Activated CD8-positive, alpha-beta memory T cell treated with anti-CD3 and anti-CD28 coated beads, Interleukin-2, amount 50 U/mL, for 48 hours (primary cell): ENCODE results near the gene LYZL6.

Source experiments
- DNase-seq: peaks from one replicate; pipeline ENCODE4 v3.0.0-alpha.2; 2020

The LYZL6 gene

GRCh38 chr17:35943537-35943936 is at the start of gene LYZL6:
LYZL6 (minus strand) TSS chr17:35943713; CDS start chr17:35939356, 4,357 bp downstream.
- DNase-seq = no peak

GRCh38 chr17:35991075-35991474 is 47.6 kb upstream of the LYZL6 start:
- no peak for DNase-seq

- no peak for DNase-seq
Measured at GRCh38 chr17:35988164-35988563, 44.7 kb upstream of the LYZL6 start.

- DNase-seq = no peak
Measured at GRCh38 chr17:35986643-35987042, 43.1 kb upstream of the LYZL6 start, which contains the start of gene CCL14. CCL14 (minus strand) TSS chr17:35986729; CDS start chr17:35986649, 80 bp downstream.

- no peak for DNase-seq
Measured at GRCh38 chr17:35984140-35984539, 40.6 kb upstream of the LYZL6 start.

- DNase-seq = no peak
Measured at GRCh38 chr17:35982409-35983191, 39.1 kb upstream of the LYZL6 start.

- DNase-seq = no peak
Measured at GRCh38 chr17:35981908-35982330, 38.4 kb upstream of the LYZL6 start.

- DNase-seq = no peak
Measured at GRCh38 chr17:35981246-35981645, 37.7 kb upstream of the LYZL6 start, which contains the start of gene CCL16. CCL16 (minus strand) TSS chr17:35981497; CDS start chr17:35981420, 77 bp downstream.

GRCh38 chr17:35978346-35978745 is 34.8 kb upstream of the LYZL6 start:
- no peak for DNase-seq

GRCh38 chr17:35977509-35977908 is 34.0 kb upstream of the LYZL6 start:
- no peak for DNase-seq

GRCh38 chr17:35973333-35974260 is 30.1 kb upstream of the LYZL6 start:
- DNase-seq = no peak

- no peak for DNase-seq
Measured at GRCh38 chr17:35972945-35973332, 29.4 kb upstream of the LYZL6 start.

GRCh38 chr17:35972535-35972934 is 29.0 kb upstream of the LYZL6 start:
- DNase-seq = no peak

- no peak for DNase-seq
Measured at GRCh38 chr17:35972066-35972465, 28.6 kb upstream of the LYZL6 start.

GRCh38 chr17:35969558-35970380 is 26.3 kb upstream of the LYZL6 start:
- peak; percentile 88 for DNase-seq

- DNase-seq = no peak
Measured at GRCh38 chr17:35968520-35969054, 25.1 kb upstream of the LYZL6 start.

- DNase-seq = no peak
Measured at GRCh38 chr17:35965272-35965671, 21.8 kb upstream of the LYZL6 start.

GRCh38 chr17:35963663-35964062 is 20.1 kb upstream of the LYZL6 start:
- DNase-seq = no peak

- no peak for DNase-seq
Measured at GRCh38 chr17:35953720-35954119, 10.2 kb upstream of the LYZL6 start.

GRCh38 chr17:35949401-35949800 is 5.9 kb upstream of the LYZL6 start:
- no peak for DNase-seq

GRCh38 chr17:35948092-35948491 is 4.6 kb upstream of the LYZL6 start:
- DNase-seq = no peak

GRCh38 chr17:35947156-35947585 is 3.7 kb upstream of the LYZL6 start:
- peak; percentile 60 for DNase-seq
